CD4-positive, alpha-beta T cell treated with Interleukin-15 for 4 hours (primary cell): Measurements from ENCODE around the gene WDR76.
"Not testable (repeated sequence)": the region's sequence is repeated elsewhere in the genome, so short reads cannot be mapped to it uniquely, and the experiment has no call there.

Experiments used
- DNase-seq: peaks from one replicate; pipeline ENCODE4 v3.0.0-alpha.2; 2020; ENCODE audit warnings: low spot score

WDR76 gene

DNA sequence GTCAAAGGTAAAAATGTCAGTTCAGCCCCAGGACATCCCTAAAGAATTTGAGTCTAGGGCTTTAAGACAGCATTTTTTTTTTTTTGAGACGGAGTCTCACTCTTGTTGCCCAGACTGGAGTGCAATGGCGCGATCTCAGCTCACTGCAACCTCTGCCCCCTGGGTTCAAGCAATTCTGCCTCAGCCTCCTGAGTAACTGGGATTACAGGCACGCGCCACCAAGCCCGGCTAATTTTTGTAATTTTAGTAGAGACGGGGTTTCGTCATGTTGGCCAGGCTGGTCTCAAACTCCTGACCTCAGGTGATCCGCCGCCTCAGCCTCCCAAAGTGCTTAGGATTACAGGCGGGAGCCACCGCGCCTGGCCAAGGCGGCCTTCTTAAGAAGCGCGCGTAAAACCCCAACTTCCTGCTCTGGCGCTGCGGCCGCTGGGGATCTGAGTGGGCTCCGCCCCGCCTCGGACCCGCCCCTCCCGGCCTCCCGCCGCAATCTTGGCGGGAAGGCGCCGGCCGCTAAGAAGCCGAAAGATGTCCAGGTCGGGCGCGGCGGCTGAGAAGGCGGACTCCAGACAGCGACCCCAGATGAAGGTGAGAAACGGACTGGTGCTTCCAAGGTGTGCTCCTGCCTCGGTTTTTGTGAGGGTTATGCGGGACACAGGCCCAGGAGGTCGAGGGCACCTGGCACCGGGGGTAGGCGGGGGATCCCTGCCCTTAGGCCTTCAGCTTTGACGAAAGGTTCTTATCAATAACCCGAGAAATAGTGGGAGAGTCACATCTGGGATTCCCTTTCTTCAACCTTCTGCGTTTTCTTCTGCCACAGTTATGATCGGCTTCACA is at the start of gene WDR76:
WDR76 (plus strand) TSS at position 495 of the 834 bp plus-strand sequence; CDS start at position 526, 31 bp downstream.
- DNase-seq, result peak; percentile 62

DNA sequence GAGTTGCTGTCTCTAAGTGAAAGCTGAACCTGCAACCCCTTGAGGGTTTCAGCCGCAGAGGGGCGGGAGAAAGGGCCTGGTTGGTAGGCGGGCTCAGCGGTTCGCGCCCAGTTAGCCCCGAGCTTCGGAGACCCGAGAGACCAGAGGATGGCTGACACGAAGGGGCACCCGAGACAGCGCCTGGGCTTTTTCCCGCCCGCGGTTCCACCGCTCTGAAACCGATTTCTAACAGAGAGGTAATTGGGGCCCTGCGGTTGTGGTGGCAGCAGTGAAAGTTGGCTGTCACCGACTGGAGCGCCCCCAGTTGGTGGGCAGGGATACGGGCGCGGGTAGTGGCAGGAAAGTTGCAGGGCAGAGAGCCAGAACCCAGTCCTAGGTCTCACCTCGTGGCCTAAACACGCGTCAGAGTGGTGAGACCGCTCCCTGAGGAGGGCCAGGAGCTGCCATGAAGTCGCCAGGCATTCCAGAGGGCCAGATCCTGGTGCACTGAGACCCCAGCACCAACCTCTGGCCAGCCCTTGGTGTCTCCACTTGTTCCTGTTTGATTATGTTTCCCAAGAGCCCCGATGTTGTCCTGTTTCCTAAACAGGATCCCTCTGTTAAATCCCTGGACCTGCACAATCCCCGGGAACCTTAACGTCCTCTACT is 49.4 kb upstream of the WDR76 start:
- peak; percentile 80 for DNase-seq

DNA sequence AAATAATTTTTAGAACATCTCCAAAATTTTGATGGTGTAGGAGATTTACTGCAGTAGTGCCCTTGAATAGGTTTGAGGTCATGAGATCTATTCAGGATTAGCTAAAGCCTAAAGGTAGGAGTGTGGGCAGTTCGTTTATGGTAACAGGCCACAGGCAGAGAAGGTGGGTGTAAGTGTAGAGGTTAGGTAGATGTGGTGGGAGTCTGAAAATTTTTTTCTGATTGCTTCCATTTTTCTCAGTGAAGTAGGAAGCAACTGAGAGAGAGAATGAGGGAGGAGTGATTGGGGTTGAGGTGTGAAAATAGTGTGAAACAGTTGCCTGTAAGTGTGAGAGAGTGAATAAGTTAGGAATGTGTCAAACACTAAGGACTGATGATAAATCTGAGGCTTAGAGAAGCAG is 47.8 kb upstream of the WDR76 start:
- DNase-seq, result no peak

DNA sequence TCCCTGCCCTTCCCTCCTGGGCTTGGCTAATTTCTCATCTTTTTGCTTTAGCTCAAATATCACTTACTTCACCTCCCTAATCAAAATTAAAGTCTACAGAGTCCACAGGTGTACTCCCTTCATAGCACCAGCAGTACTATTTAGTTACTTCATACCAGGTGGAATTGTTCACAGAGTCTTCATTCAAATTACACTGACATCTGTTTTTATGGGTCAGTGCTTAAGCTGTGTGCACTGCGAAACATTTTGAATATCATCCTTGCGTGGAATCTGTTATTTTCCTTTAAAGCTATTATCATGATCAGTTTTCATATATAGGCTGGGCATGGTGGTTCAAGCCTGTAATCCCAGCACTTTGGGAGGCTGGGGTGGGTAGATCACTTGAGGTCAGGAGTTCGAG is 37.4 kb upstream of the WDR76 start:
- no peak for DNase-seq

DNA sequence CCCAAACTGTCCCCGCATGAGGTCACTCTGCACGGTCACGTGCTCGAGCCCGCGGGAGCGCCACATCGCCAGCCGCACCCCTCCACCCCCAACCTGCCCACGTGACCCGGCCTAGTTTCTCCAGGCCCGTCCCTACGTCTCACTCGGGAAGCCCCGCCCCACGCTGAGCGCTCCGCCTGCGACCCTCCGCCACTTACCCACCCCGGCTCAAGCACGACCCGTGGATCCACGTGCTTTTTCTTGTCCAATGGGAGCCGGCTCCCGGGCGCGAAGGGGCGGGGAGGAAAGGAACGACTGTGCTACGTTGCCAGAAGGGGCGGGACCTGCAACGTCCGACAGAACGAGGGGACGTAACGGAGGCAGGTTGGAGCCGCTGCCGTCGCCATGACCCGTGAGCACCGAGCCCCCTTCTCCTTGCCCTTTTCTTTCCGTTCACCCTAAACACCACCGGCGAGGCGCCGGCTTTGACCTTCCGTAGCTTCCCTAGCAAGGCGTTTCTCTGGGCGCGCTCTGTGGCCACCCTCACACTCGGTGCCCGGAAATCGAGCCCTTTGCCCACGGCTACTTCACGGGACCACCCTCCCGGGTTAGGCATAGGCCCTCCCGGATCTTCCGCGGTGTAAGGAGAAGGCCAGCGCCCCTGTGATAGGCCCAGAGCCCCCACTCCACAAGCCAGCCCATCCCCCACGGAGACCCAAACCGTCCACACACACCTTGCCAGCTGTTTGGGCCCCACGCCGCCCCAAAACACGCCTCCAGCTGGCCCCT is 34.6 kb upstream of the WDR76 start, which contains the start of gene SERF2:
SERF2 (plus strand) TSS at position 328 of the 768 bp plus-strand sequence; CDS start at position 385, 57 bp downstream.
- peak; percentile 100 for DNase-seq

DNA sequence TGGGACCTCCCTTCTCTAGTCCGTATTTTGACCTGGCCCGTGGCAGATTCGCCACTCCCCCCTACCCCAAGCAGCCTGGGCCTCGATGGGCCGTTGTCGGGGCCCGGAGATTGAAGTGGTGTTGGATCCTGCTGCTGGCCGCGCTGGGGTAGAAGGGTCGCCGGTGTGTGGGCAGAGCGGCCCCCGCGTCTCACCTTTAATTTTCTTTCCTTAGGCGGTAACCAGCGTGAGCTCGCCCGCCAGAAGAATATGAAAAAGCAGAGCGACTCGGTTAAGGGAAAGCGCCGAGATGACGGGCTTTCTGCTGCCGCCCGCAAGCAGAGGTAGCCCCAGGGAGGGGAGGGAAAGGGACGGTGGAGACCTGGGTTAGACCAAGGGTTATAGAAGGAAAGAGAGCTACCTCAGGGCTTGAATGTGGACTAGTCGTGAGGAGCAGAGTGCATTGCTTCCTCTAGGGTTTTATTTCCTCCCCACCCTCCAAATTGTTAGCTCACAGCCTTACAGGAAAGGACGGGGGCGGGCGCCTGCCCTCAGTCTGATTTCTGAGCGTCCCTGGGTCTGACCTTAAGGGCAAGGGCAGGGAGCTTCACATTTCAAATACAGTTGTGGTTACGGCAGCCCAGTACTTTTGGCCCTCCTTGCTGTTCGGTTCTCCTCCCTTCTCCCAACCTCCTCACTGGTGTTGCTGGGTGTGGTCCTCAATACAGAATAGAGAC is 33.9 kb upstream of the WDR76 start:
- peak; percentile 32 for DNase-seq

DNA sequence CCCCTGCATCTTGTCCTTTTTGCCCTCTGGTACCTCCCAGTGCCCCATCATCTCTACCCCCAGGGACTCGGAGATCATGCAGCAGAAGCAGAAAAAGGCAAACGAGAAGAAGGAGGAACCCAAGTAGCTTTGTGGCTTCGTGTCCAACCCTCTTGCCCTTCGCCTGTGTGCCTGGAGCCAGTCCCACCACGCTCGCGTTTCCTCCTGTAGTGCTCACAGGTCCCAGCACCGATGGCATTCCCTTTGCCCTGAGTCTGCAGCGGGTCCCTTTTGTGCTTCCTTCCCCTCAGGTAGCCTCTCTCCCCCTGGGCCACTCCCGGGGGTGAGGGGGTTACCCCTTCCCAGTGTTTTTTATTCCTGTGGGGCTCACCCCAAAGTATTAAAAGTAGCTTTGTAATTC is 33.2 kb upstream of the WDR76 start:
- DNase-seq, result no peak

DNA sequence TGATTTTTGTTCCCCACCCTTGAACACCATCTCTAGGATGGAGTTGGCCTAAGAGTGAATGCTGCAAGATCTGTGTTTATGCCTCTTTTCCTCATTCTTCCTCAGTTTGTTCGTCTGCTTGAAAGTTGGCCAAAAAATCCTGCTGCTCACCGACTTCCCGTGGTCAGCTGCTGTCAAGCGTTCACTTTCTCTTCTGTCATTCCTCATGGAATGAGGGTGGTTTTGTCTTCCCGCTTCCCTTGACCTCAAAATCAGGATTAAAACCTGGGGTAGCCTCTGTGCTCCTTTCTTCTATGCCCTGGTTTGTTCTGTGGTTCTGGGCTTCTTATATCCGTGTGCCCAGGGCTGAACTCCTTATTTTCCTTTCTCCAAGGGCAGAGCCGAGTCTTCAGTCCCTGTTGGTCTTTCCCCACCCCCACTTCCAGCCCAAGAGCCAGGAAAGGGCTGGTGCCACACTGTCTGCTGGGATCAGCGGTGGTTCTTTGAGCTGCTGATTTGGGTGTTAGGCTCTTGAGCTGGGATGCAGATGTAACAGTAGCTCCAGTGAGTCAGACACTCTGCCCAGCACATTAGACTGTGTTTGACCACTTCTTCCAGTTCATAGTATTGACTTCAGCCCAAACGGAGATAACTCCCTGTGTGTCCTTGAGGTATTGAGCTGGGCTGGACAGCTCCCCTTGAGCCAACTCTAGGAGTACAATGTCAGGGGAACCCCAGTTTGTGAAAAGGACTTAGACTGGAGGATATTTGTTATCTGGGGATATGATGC is 32.3 kb upstream of the WDR76 start:
- no peak for DNase-seq

DNA sequence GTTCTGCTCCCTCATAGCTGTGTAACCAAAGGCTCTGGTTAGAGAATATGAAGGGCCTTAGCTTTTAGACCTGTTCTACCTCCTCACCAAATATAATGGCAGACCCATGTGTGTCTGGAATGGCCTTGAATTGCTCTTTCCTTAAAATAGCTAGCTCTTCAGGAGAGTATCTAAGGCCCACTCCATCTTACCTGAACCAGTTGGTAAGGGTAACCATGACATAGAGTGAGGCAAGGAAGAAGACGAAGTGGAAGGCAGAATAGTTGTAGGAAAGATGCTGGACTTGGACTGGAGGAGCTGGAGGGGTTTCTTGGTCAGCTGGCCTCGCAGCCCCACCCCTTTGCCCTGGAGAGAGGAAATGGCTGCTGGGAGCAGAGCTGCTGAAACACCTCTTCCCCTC is 31.6 kb upstream of the WDR76 start:
- DNase-seq, result no peak

DNA sequence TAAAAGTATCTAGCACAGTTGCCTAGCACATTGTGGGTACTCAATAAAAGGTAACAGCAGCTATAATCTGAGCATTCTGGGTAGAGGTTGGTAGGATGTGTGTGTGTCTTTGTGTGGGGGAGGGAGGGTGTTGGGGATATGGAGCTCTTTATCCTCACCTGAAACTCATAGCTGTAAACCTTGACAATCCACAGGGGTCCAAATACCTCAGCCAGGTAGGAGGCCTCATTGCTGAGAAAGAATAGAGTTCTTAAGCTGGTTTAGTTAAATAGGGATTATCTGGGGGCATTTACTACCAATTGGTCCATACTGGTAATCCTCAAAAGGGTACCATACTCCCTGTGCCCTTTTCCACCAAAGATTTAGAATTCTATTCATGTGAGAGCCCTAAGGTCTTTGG is 30.8 kb upstream of the WDR76 start:
- no peak for DNase-seq

DNA sequence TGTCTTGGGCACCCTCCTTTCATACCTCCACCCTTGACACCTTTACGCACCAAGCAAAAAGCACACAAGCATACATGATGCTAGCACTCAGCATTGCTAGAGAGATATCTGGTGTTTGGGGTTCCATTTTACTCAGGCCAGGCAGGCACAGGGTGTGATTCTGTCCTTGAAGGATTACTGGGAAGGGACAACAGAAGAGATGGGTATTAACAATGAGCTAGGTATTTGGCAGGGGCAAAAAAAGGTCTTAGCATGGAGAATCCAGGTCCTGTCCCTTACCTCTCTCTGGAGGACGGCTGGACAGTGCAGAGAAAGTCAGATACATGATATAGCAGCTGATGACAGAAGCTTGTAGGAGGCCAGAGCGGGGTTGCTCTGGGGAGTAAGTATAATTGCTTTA is 30.2 kb upstream of the WDR76 start:
- no peak for DNase-seq

DNA sequence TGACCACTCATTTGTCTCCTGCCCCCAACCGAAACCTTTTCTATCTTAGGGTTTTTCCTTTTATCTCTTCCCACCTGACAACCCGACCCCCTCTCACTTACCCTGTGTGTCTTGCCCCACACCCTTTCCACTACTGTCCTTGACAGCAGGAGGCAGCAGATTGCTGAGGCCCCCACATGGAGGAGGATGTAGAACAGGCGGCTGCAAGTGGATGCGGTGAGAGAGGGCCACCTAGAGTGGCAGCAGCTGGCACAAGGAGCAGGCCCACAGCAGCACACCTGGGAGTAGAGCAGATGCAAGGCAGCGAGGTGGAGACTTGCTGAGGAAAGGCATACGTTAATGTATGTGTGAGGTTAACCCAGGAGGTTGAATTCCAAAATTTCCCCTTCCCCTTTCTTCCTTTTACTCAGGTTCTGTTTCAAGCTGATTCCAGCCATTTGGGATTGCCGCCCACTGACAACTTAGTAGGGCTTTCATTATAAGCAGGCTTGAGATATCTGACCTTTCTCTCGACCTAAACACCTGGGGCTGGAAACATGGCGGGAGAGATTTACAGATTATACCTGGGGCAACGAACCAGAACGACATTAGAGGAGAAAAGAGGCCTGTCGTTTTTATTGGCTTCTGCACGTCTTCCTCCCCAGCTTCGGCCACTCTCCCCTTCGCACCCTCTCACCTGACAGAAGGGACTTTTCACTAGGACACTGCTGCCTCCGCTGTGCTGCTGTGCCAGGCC is 27.4 kb upstream of the WDR76 start:
- no peak for DNase-seq

DNA sequence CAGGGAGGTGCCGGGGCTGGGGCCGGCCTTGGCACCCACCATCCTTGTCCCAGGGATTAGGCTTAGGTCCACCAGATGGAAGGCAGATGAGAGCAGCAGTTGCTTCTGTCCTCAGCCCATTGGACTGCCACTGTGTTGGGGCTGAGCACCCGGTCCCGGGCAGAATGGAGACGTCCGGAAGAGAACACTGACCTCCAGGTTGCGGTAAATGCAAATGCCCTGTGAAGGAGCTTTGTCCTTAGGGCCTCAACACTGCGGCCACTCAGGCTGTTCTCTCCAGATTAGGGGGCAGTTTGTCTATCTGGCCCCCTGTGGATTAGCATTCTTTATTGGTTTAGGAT is 26.9 kb upstream of the WDR76 start, which contains the start of gene SERINC4:
SERINC4 (minus strand) TSS at position 276 of the 341 bp plus-strand sequence; CDS start at position 42, 234 bp downstream.
- no peak for DNase-seq

DNA sequence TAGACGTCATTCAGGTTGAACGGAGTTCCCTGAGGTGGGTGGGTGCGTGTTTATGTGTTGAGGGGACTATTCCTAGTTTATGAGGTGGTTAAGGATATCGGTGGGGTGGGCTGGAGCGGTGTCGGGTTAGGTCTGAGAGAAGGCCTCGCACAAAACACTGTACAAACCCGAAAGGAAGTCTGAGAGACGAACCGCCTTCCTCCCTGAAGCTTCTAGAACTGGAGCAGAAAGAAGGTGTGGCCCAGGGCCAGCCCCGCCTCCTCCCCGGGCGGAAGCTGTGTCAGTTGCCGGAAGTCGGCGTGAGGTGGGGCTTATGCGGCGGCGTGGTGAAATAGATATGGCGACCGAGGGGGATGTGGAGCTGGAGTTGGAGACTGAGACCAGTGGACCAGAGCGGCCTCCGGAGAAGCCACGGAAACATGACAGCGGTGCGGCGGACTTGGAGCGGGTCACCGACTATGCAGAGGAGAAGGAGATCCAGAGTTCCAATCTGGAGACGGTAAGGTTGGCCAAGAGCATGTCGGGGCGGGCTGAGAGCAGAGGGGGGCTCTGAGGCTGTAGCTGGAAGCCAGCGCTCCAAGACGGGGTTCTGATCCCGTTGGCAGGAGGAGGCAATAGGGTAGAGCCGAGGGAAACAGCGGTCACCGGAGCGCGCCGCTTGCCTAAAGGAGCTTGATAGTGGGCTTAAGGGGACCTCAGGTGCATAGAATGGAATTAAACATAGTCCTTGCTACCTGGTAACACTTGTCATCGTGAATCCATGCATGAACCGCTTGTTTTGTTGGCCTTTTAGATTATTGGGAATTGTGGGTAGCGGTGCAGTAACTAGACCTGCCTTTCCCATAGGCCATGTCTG is 26.3 kb upstream of the WDR76 start, which contains the start of gene HYPK:
HYPK (plus strand) TSS at position 314 of the 856 bp plus-strand sequence; CDS start at position 338, 24 bp downstream.
- DNase-seq, result peak; percentile 90

DNA sequence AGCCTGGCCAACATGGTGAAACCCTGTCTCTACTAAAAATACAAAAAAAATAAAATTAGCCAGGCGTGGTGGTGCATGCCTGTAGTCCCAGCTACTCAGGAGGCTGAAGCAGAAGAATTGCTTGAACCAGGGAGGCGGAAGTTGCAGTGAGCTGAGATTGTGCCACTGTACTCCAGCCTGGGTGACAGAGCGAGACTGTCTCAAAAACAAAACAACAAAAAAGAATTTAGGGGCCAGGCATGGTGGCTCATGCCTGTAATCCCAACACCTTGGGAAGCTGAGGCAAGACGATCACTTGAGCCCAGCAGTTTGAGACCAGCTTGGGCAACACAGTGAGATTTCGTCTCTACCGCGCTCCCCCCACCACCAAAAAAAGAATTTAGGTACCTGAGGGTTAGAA is 24.1 kb upstream of the WDR76 start:
- DNase-seq, result not testable (repeated sequence)

DNA sequence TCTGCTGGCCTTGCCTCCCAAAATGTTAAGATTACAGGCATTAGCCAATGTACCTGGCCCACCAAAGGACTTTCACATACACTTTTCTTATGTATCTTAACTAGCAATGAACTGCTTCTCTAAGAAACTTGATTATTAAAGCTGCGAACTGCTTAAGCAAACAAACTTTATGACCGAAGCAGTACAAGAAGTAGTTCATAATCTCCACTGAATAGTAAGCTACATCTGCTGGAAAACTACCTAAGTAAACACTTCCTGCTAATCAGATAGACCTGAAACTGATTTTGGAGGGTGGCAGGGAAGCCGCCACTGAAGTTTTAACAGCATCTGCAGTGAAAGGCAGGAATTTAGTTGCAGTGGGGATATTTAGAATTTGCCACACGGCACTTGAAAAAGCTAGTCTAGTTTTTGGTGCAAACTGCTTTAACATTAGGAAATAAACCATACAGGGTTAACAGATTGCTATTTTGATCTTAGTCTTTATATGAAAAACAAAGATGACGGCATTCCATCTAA is 18.3 kb upstream of the WDR76 start:
- DNase-seq, result no peak

DNA sequence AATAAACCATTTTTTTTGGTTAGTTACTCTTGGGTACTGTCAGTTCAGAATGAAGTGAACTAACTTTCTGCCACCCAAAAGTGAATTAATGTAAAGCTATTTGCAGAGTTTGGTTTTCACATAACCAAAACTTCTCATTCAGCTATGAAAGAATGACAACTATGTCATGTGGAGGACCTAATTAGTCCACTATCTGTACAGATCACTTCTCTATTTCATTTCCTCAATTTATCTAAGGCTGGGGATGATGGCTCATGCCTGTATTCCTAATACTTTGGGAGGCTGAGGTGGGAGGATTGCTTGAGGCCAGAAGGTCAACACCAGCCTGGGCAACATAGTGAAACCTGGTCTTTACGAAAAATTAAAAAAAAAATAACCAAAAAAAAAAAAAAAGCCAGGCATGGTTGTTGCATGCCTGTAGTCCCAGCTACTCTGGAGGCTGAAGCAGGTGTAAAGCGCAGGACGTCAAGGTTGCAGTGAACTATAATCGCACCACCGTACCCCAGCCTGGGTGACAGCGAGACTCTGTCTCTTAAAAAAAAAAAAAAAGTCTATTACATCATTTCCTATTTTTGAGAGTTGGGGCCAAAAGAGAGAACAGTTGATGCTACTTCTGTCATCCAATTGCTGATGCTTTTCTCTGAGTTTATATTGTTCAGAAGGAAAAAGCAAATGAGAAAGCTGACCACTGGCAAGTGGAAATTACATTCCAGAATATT is 17.7 kb upstream of the WDR76 start:
- no peak for DNase-seq

DNA sequence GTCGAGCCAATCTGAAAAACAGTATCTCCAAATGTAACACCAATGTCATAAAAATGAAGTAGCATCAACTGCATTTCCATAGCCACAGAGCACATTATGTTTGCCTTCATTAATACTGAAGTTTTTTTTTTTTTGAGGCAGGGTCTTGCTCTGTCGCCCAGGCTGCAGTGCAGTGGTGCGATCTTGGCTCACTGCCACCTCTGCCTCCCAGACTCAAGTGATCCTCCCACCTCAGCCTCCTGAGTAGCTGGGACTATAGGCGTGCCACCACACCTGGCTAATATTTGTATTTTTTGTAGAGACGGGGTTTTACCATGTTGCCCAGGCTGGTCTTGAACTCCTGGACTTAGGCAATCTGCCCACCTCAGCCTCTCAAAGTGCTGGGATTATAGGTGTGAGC is 11.7 kb upstream of the WDR76 start:
- DNase-seq, result not testable (repeated sequence)
